HG02981 (cell line): ENCODE data around the gene SNRNP27.
"Not testable (repeated sequence)": the region's sequence is repeated elsewhere in the genome, so short reads cannot be mapped to it uniquely, and the experiment has no call there.

ENCODE experiments used
- ATAC-seq: cut with Tn5 transposase; IDR thresholded peaks from one replicate; pipeline ENCODE4 v1.9.1; 2021; ENCODE audit warnings: mild to moderate bottlenecking, moderate library complexity; ENCODE audit not compliant: unreplicated experiment

The SNRNP27 gene, protein sequence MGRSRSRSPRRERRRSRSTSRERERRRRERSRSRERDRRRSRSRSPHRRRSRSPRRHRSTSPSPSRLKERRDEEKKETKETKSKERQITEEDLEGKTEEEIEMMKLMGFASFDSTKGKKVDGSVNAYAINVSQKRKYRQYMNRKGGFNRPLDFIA

DNA sequence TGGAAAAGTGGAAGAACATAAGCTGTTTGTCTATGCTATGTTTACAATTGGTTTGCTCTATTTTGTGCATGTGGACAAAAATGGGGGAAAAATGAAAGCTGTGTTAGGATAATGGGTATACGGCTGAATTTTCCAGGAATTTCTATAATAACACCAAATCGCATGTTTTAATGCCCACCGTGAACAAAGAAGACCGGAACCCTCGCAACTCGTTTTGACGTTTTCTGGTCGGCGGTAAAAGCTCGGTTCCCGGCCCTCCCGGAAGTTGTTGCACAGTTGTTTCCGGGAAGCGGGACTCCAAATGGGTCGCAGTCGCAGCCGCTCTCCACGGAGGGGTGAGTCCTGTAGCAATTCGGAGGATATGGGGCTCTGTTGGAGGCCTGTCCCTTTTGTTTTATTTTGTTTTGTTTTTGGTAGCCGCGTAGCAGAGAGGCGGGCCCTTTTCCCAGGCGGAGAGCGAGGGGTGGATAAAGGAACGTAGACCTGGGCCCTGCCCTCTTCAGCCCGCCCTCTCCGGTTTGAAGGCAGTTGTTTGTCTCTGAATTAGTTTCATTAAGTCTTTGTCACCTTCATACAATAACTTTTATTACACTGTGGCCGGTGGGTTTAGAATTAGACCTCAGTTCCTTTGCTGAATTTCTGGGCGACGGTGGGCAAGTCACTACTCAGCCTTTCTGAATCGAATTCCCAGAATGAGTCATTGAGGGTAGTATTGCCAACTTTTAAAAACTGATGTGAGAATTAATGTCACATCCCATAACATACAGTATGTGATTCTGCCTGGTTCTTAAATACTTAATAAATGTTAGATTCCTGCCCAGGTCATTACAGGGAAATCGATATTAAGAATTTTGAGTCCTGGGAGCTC lies at the start of gene SNRNP27:
Gene SNRNP27, plus strand, starts transcription at position 273 of the 868 bp plus-strand sequence. Its CDS starts 29 bp downstream, at position 302.
- peak; percentile 57 for ATAC-seq

DNA sequence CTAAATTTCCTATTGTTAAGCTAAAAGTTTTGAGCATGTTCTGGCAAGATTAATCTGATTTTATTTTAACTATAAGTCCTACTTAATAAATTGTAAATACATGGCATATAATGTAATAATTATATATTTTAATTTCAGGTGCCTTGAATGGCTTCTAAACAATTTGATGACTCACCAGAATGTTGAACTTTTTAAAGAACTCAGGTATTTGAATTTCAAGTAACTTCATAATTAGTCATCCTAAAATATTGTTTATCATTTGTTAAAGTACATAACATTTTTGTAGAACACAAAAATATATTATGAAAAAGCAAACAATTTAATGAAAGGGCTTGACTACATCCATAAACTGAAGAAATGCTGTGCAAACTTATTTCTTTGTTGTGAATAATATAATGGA lies 49.8 kb upstream of the SNRNP27 start:
- no peak for ATAC-seq

DNA sequence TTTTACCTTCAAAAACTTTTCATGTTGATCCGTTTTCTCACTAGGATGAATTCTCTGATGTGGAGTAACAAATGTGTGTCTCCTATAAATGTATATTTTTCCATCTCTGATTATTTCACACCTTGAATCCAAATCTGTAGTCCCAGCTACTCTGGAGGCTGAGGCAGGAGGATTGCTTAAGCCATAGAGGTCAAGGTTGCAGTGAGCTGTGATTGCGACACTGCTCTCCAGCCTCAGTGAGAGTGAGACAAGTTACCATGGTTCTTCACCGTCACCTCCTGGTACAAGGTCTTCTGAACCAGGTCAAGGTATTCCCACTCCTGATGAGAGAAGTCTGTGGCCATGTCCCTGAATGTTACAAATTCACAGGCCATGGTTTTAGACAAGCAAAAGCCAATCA lies 49.2 kb upstream of the SNRNP27 start:
- no peak for ATAC-seq

DNA sequence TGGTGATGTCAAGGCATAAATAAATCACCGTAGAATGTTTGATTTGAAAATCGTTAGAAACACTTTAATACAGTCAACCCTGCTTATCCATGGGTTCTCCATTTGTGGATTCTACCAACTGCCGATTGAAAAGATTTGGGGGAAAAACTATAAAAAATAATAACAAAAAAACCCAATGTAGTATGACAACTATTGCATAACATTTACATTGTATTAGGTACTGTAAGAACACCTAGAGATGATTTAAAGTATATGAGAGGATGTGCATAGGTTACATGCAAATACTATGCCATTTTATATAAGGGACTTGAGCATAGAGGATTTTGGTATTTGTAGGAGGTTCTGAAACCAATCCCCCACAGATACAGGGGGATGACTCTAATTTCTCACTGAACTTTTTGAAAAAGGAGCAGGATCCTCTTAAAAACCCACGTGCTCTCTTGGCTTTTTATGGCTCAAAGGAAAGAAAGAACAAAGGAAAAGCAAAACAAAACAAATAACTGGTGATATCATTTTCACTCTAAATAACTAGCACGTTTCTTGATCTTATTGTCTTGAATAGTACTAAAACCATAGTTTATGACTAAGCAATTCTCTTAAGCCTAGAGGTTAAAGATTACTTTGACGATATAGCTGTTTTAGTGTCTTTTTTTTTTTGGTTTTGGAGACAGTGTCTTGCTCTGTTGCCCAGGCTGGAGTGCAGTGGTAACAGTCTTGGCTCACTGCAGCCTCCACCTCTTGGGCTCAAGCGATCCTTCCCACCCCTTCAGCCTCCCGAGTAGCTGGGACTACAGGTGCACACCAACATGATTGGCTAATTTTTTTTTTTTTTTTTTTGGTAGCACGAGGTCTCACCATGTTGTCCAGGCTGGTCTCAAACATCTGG lies 47.3 kb upstream of the SNRNP27 start:
- ATAC-seq = no peak

DNA sequence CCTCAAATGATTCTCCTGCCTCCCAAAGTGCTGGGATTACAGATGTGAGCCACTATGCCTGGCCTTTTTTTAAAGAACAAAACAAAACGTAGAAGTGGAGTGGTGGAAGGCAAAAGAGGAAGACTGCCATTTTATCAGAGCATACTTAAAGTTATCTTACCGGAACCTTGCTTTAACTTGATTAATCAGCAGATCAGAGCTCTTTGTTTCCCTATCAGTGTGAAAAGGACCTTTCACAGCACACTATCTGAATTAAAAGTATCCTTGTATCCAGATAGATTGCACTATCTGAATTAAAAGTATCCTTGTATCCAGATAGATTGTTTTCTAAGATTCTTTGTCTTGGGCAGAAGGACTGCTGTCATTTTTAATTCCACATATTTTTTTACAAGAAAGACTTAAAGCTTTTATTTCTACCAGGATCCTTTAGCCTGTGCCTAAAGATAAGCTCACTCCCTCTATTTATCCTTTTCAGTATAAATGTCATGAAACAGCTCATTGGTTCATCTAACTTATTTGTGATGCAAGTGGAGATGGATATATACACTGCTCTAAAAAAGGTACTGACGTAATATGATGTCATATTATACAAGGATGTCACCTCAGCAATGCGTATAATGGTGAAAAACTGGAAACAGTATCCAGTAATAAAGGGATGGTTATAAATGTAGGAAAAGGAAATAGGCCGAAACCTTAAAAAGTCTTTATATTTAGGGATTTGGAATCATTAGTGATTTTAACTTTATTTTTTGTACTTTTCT lies 46.5 kb upstream of the SNRNP27 start:
- no peak for ATAC-seq

DNA sequence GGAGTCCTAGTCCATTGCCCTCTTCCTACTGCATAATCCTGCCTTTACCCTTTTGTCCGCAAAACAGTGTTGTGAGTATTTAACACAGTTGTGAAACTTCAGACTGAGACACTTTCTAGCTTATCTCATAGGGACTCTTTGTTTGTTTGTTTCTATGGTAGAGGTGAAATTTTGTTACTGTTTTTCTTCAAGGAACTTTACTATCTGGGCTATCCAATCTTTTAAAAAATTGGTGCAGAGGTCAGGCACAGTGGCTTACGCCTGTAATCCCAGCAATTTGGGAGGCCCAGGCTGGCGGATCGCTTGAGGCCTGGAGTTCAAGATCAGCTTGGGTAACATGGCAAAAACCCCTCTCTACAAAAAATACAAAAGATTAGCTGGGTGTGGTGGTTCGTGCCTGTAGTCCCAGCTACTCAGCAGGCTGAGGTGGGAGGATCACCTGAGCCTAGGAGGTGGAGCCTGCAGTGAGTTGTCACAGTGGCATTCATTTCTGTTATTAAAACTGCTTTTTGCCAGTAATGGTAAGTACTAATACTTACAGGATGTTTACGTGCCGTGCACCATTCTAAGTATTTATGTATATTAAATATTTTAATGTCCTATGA lies 45.5 kb upstream of the SNRNP27 start:
- ATAC-seq = no peak

DNA sequence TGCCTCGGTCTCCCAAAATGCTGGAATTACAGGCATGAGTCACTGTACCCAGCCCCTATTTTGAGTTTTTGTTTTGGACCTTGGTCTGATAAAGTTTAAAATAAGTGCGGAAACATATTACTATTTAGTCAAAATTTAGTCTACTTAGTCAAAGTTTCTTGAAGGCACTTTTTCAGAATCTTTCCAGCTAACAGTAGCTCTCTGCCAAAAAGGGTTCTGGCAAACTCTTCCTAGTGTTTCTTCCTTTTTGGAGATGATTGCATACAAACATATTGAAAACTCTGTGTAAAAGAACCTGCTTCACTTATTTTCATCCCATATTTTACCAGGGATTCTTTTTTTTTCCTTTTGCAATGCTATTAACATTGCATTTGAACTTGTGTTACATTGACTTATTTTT lies 35.5 kb upstream of the SNRNP27 start:
- no peak for ATAC-seq

DNA sequence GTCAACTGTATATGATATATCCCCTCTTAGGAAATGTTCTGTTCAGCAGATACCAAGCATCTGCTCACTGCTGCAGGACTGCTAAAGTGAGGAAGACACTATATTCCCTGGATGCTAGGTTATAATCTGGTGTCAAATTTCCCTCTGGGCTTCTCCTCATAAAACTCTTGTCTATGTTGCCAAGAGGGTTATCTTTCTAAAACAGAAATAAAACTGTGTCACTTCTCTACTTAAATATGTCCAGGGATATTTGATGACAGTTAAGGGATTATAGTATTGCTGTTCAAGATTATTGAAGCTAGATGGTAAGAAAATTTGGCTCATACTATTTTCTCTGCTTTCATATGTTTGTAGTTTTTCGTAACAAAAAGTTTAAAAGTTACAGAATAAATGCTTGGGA lies 30.5 kb upstream of the SNRNP27 start:
- no peak for ATAC-seq

DNA sequence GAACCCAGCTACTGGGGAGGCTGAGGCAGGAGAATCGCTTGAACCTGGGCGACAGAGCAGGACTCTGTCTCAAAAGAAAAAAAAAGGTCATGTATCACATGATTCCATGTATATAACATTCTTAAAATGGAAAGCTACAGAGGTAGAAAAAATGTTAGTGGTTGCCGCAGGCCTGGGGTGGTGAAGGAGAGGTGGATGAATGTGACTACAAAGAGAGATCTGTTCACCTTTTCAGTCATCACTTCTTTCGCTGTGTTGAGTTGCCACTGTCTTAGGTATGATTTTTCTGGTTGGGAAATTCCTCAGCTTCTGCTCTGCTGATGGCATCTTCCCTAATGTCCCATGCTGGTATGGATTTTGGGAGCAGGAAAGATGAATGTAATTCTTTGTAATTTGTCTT lies 5.3 kb upstream of the SNRNP27 start:
- no peak for ATAC-seq

DNA sequence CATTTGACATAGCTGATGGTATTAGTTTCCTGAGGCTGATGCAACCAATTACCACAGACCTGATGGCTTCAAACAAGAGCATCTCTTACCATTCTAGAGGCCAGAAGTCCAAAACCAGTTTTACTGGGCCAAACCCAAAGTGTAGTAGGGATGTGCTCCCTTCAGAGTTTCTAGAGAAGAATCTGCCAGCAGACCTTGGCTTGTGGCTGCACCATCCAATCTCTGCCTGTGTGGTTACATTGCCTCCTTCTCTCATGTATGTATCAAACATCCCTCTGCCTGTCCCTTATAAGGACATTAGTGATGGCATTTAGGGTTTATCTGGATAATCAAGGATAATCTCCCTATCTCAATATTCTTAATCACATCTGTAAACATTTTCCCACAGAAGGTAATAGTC lies 4.5 kb upstream of the SNRNP27 start:
- ATAC-seq = no peak

DNA sequence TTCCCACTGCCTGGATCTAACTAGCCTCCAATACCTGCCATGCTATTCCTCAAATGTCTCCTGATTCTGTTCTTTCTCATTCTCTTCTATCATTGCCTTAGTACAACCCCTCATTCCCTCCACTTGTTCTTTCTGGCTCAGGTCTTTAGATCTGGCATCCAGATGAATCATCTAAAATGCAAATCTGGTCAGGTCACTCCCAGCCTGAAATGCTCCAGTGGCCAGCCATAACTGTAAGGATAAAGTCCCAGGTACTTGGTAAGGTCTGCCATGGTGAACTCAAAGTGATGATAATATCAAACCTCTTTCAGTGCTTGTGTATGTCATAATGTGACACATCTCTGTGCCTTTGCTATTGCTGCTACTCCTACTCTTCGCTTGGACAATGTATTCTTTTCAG lies 2.9 kb upstream of the SNRNP27 start:
- ATAC-seq = no peak

DNA sequence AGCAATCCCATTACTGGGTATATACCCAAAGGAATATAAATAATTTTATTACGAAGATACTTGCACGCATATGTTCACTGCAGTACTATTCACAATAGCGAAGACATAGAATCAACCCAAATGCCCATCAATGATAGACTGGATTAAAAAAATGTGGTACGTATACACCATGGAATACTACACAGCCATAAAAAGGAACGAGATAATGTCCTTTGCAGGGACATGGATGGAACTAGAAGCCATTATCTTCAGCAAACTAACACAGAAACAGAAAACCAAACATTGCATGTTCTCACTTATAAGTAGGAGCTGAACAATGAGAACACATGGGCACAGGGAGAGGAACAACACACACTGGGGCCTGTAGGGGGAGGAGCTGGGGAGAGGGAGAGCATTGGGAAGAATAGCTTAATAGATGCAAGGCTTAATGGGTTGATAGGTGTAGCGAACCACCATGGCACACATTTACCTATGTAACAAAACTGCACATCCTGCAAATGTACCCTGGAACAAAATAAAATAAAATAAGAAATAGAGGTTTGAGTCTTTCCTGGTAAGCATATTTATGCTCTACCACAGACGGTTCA lies 825 bp upstream of the SNRNP27 start:
- not testable (repeated sequence) for ATAC-seq

DNA sequence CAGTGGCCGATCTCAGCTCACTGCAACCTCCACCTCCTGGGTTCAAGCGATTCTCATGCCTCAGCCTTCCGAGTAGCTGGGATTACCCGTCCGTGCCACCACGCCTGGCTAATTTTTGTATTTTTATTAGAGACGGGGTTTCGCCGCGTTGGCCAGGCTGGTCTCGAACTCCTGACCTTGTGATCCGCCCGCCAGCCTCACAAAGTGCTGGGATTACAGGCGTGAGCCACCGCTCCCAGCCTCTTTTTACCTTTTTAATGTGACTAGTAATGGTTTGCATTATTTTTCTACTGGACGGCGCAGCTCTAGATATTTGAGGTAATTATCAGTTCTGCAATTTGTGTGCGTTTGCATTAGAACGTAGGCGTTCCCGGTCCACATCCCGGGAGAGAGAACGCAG lies 981 bp downstream of the SNRNP27 start:
- ATAC-seq = not testable (repeated sequence)

DNA sequence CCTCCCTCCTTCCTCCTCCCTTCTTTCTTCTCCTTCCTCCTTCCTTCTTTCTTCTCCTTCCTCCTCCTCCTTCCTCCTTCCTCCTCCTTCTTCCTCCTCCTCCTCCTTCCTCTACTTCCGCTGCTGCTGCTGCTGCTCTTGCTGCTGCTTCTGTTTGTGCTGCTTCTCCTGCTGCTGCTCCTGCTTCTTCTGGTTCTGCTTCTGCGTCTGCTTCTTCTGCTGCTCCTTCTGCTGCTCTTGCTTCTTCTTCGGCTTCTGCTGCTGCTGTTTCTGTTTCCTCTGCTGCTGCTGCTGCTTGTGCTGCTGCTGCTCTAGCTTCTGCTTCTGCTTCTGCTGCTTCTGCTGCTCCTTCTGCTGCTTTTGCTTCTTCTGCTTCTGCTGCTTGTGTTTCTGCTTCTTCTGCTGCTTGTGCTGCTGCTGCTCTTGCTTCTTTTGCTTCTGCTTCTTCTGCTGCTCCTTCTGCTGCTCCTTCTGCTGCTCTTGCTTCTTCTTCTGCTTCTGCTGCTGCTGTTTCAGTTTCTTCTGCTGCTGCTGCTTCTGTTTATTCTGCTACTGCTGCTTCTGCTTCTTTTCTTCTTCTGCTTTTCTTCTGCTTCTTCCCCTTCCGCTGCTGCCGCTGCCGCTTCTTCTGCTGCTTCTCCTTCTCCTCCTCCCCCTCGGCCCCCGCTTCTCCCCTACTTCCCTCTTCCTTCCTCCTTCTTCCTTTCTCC lies 8.6 kb downstream of the SNRNP27 start:
- no peak for ATAC-seq

DNA sequence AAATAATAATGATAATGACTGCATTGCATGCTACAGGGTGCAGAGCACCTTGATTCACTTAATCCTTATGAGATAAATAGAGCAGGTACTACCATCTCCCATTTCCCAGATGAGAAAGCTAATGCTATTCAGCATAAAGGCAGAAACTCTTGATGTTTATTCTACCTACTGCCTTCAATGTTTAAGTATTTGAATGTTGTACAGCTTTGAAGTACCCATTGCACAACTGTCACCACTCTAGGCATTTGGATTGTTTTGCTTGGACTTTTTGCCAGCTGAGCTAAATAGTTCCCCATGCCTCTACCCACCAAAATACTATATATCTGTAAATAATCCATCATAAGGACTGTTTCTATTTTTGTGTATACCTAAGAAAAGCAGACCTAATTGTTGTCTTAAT lies 13.5 kb downstream of the SNRNP27 start:
- no peak for ATAC-seq

DNA sequence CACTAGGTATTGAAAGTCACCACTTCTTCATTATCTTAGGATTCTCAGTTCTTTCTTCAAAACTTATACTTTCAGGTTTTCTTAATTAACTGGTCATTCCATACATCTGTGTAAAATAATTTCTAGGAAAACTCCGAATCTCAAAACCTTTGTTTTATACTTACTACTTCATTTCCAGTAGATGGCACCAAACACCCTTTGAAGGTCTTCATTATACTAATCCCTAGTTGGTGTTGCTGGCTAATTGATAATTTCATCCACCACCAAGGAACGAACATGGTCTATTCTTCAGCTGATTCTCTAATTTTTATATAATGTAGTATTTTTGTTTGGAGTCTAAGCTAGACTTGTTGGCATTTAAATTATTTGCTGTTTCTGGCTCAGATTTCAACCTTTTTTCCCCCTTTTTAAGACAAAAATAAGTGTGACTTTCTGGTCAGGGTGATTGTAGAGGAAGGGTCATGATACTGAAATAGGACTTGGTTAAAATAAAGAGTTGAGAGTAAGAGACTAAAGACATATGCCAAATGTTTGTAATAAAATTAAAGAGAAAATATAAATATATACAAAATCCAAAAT lies 18.3 kb downstream of the SNRNP27 start:
- no peak for ATAC-seq

DNA sequence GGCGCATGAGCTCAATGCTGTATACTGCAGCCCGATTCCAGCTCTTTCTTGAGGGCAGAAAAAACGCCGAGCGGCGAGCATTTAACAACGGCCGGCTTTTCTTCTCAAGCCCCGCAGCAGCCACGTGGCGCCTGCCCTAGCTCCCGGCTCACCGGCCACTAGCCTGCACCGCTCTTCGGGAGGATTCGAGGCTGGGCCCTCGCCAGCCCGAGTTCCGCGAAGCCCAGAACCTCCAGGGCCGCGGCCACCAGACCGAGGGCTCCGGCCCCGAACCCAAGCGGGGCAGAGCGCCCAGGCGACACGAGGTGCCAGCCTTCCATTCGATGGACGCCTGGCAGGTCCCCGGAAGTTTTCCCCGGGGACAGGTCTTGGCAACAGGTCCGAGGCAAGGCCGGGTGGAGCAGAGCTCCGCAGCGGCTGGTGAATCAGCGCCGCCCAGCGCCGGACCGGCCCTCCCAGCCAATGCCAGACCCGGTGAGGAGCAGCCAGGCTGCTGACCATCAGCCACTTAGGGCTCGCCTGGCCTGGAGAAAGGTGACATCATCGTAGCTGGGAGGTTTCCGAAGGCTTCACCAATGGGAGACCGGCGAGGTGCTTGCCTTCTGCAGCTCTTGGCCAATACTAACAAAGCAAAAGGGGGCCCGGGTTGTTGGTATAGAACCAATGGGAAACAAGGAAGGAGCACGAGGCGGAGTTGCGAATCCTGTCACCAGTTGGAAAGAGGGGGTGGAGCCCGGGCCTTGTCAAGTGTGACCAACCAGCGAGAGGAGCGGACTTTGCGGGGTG lies 20.6 kb downstream of the SNRNP27 start:
- ATAC-seq = peak; percentile 88
